HepG2 (cell line): ENCODE results near the gene DCDC1. TPM values are rescaled to one million over a fixed set of nuclear protein-coding genes. Genes with fewer than 3 reads are reported as not detected.

Source experiments
- FOXA3 ChIP-seq: IDR thresholded peaks from 2 replicates; pipeline ENCODE4 v1.6.1; 2016; ENCODE audit warnings: missing genetic modification reagents, missing compliant biosample characterization
- GZF1 ChIP-seq: sonication (generic); formaldehyde crosslinking; IDR thresholded peaks from 2 replicates; pipeline ENCODE4 v1.5.1; 2020; ENCODE audit warnings: mild to moderate bottlenecking, missing genetic modification reagents
- HOXA7 ChIP-seq: sonication (generic); formaldehyde crosslinking; IDR thresholded peaks from 2 replicates; pipeline ENCODE4 v1.8.1; 2022; ENCODE audit warnings: mild to moderate bottlenecking, missing genetic modification reagents, moderate library complexity
- KMT2A ChIP-seq: sonication (generic); formaldehyde crosslinking; IDR thresholded peaks from 2 replicates; pipeline ENCODE4 v1.4.0; 2020; ENCODE audit warnings: missing genetic modification reagents
- NFYC ChIP-seq: IDR thresholded peaks from 2 replicates; pipeline ENCODE4 v1.6.1; 2016; ENCODE audit warnings: missing genetic modification reagents, missing compliant biosample characterization
- RBM39 ChIP-seq: fragments of 200-400 bp; formaldehyde crosslinking; IDR thresholded peaks from one replicate; pipeline ENCODE4 v1.6.1; 2018; ENCODE audit warnings: antibody characterized with exemption, mild to moderate bottlenecking, low read depth, low read length; ENCODE audit not compliant: poor library complexity, severe bottlenecking
- SOX5 ChIP-seq: IDR thresholded peaks from 2 replicates; pipeline ENCODE4 v1.6.1; 2016; ENCODE audit warnings: borderline replicate concordance
- ZBED4 ChIP-seq: sonication (generic); formaldehyde crosslinking; IDR thresholded peaks from 2 replicates; pipeline ENCODE4 v1.4.0; 2020; ENCODE audit warnings: missing genetic modification reagents, borderline replicate concordance
- ZNF552 ChIP-seq: sonication (generic); formaldehyde crosslinking; IDR thresholded peaks from 2 replicates; pipeline ENCODE4 v1.9.0; 2022; ENCODE audit warnings: missing genetic modification reagents, mild to moderate bottlenecking, borderline replicate concordance
- ZNF768 ChIP-seq: sonication (generic); formaldehyde crosslinking; IDR thresholded peaks from 2 replicates; pipeline ENCODE4 v1.4.0; 2020; ENCODE audit warnings: missing genetic modification reagents
- ZNF879 ChIP-seq: sonication (generic); formaldehyde crosslinking; IDR thresholded peaks from 2 replicates; pipeline ENCODE4 v1.8.1; 2023; ENCODE audit warnings: missing genetic modification reagents
- ZNF883 ChIP-seq: sonication (generic); formaldehyde crosslinking; IDR thresholded peaks from 2 replicates; pipeline ENCODE4 v1.5.1; 2020; ENCODE audit warnings: mild to moderate bottlenecking, missing genetic modification reagents; ENCODE audit errors: not compliant biosample characterization
- ZSCAN31 ChIP-seq: sonication (generic); formaldehyde crosslinking; IDR thresholded peaks from 2 replicates; pipeline ENCODE4 v1.5.0; 2020; ENCODE audit warnings: low read depth, mild to moderate bottlenecking, missing genetic modification reagents
- polyA plus RNA-seq, 8 experiments: library from polyadenylated mRNA; depleted of rRNA in 3 of 8; stranded (reverse) in 7 of 8; unstranded in 1 of 8; fragments of >200 nt; fragmentation: Illumina TruSeq in 4 of 8; extraction: Trizol in 4 of 8; gene quantifications; 2 replicates each; pipeline versions ENCODE4 v1.2.1 to v1.2.3, GENCODE V29; 2011 to 2016; ENCODE audit warnings: low read depth in 4 of 8, missing spikeins in 1 of 8, mixed read lengths in 1 of 8; ENCODE audit not compliant: insufficient read depth in 1 of 8
- total RNA-seq, 5 experiments: library from RNA; depleted of rRNA; stranded (reverse); fragments of >200 nt; fragmentation: Illumina TruSeq; extraction: Trizol; gene quantifications; 2 replicates each; pipeline ENCODE4 v1.2.3, GENCODE V29; 2016; ENCODE audit warnings: low read depth in 1 of 5
- TF ChIP-seq, protein P1 (sequence below): sonication (generic); formaldehyde crosslinking; IDR thresholded peaks from 2 replicates; pipeline ENCODE4 v1.8.0; 2022; ENCODE audit warnings: low read depth, missing genetic modification reagents
- TF ChIP-seq, protein P2 (sequence below): sonication (generic); formaldehyde crosslinking; IDR thresholded peaks from 2 replicates; pipeline ENCODE4 v1.4.0; 2020; ENCODE audit warnings: missing genetic modification reagents, borderline replicate concordance
- TF ChIP-seq, protein P3 (sequence below): sonication (generic); formaldehyde crosslinking; IDR thresholded peaks from 2 replicates; pipeline ENCODE4 v1.4.0; 2020; ENCODE audit warnings: missing genetic modification reagents

DCDC1 gene
- total and polyA plus RNA-seq, 2 of the 13 experiments (the other 11 are each of a cell fraction or from before 2014, with no cell fraction given) = 0.12 to 0.27 TPM

GRCh38 chr11:31369348-31370329, at the start of gene DCDC1, which contains the start of gene DNAJC24 (continued):
- TF ChIP-seq ZBED4 (CRISPR knock-in tag) (no peak), RBM39 (peak; percentile 84), NFYC (no peak), FOXA3 (CRISPR knock-in tag) (peak; percentile 58), ZNF883 (CRISPR knock-in tag) (no peak), SOX5 (0 out of 2 replicates have a peak, but pooled peaks have one; percentile 18), ZNF879 (CRISPR knock-in tag) (no peak), ZSCAN31 (CRISPR knock-in tag) (peak; percentile 55; the same call in 1 of the 2 replicates), ZNF552 (CRISPR knock-in tag) (no peak), ZNF768 (peak; percentile 65; the same call in 1 of the 2 replicates), KMT2A (CRISPR knock-in tag) (peak; percentile 100), GZF1 (CRISPR knock-in tag) (no peak; the same call in 1 of the 2 replicates), HOXA7 (no peak)
- TF ChIP-seq, protein P1, sequence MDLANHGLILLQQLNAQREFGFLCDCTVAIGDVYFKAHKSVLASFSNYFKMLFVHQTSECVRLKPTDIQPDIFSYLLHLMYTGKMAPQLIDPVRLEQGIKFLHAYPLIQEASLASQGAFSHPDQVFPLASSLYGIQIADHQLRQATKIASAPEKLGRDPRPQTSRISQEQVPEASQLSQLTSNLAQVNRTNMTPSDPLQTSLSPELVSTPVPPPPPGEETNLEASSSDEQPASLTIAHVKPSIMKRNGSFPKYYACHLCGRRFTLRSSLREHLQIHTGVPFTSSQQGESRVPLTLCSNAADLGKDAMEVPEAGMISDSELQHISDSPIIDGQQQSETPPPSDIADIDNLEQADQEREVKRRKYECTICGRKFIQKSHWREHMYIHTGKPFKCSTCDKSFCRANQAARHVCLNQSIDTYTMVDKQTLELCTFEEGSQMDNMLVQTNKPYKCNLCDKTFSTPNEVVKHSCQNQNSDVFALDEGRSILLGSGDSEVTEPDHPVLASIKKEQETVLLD (CRISPR knock-in tag) = no peak
- TF ChIP-seq, protein P2, sequence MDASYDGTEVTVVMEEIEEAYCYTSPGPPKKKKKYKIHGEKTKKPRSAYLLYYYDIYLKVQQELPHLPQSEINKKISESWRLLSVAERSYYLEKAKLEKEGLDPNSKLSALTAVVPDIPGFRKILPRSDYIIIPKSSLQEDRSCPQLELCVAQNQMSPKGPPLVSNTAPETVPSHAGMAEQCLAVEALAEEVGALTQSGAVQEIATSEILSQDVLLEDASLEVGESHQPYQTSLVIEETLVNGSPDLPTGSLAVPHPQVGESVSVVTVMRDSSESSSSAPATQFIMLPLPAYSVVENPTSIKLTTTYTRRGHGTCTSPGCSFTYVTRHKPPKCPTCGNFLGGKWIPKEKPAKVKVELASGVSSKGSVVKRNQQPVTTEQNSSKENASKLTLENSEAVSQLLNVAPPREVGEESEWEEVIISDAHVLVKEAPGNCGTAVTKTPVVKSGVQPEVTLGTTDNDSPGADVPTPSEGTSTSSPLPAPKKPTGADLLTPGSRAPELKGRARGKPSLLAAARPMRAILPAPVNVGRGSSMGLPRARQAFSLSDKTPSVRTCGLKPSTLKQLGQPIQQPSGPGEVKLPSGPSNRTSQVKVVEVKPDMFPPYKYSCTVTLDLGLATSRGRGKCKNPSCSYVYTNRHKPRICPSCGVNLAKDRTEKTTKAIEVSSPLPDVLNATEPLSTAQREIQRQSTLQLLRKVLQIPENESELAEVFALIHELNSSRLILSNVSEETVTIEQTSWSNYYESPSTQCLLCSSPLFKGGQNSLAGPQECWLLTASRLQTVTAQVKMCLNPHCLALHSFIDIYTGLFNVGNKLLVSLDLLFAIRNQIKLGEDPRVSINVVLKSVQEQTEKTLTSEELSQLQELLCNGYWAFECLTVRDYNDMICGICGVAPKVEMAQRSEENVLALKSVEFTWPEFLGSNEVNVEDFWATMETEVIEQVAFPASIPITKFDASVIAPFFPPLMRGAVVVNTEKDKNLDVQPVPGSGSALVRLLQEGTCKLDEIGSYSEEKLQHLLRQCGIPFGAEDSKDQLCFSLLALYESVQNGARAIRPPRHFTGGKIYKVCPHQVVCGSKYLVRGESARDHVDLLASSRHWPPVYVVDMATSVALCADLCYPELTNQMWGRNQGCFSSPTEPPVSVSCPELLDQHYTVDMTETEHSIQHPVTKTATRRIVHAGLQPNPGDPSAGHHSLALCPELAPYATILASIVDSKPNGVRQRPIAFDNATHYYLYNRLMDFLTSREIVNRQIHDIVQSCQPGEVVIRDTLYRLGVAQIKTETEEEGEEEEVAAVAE (CRISPR knock-in tag) = peak; percentile 67; the same call in 1 of the 2 replicates
- TF ChIP-seq, protein P3, sequence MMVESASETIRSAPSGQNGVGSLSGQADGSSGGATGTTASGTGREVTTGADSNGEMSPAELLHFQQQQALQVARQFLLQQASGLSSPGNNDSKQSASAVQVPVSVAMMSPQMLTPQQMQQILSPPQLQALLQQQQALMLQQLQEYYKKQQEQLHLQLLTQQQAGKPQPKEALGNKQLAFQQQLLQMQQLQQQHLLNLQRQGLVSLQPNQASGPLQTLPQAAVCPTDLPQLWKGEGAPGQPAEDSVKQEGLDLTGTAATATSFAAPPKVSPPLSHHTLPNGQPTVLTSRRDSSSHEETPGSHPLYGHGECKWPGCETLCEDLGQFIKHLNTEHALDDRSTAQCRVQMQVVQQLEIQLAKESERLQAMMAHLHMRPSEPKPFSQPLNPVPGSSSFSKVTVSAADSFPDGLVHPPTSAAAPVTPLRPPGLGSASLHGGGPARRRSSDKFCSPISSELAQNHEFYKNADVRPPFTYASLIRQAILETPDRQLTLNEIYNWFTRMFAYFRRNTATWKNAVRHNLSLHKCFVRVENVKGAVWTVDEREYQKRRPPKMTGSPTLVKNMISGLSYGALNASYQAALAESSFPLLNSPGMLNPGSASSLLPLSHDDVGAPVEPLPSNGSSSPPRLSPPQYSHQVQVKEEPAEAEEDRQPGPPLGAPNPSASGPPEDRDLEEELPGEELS (CRISPR knock-in tag) = 0 out of 2 replicates have a peak, but pooled peaks have one; percentile 37
